ENCODE data around the gene DOK5.

DNA sequence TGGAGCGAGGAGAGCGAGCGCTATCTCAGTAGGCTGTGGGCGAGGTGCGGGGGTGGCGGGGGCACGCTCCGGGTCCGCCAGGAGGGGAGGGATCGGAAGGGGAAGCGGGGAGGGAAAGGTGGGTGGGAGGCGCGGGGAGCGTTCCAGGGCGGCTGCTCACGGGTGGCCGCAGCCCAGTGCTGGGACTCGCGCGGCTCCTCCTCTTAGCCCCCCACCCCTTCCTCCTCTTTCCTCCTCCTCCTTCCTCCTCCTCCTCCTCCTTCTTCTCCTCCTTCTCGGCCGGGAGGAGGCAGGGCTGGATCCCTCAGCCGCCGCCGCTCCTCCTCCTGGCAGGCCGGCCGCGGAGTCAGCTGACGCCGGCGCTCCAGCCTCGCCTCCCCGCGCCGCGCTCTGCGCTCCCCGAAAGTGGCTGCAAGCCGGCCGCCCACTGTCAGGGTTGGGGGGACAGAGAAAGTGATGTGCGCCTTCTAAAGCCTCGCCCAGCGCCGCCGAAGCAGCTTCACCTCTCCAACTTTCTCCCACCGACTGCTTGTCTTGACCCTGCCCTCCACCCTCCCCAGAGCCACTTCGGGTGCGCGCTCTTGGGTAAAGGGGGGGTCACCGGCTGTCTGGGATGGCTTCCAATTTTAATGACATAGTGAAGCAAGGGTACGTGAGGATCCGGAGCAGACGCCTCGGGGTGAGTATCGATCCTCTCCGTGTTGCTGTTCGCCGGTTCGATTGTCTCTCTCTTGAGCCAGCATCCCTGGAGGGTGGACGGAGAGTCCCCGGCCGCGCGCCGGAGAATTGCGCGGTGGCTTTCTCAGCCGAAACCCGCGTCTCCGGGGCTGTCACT, at the start of gene DOK5:
- TF ChIP-seq GATA3 (IDR thresholded peaks at IDR 0.05; ENCODE audit: low read depth, low read length) (no peak), GATA2 (IDR thresholded peaks at IDR 0.05; ENCODE audit: low read depth, low read length) (no peak)

All from SH-SY5Y (cell line).